Stimulated activated CD4-positive, alpha-beta T cell treated with anti-CD3 and anti-CD28 coated beads, Interleukin-12 subunit alpha, Interleukin-12 subunit beta, amount 100 ng/mL, for 24 hours (primary cell): Measurements from ENCODE around the gene TACC2.
"Not testable (repeated sequence)": the region's sequence is repeated elsewhere in the genome, so short reads cannot be mapped to it uniquely, and the experiment has no call there.

Experiments
- DNase-seq, 2 experiments: peaks; one replicate each; pipeline ENCODE4 v3.0.0-alpha.2; 2020; ENCODE audit warnings: low read depth in 2 of 2

TACC2 gene

DNA sequence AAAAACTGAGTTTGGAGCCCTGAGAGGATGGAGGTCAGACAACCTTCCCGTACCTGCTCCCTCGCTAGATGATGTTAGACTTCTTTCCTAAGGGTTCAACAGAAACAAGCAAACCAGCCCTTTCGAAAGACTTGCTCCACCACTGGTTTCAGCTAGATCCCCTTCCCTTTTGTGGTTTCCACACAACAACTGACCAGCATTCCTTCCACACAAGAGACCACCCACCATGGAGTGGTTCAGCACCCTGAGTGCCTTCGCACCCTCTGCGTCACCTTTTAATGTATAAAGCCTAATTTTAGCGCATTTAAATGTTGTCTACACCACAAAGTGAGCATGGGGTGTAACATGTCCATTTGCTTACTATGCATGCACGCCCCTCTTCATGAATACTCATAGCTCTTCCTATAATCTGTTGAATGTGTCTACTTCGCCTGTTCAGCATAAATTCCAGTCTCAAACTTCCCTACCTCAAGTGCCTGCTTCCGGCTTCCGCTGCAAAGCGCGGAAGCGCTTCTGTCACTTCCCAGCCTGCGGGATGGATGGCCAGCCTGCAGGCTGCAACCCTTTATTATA lies 69.0 kb downstream of the TACC2 start:
- DNase-seq: no peak

DNA sequence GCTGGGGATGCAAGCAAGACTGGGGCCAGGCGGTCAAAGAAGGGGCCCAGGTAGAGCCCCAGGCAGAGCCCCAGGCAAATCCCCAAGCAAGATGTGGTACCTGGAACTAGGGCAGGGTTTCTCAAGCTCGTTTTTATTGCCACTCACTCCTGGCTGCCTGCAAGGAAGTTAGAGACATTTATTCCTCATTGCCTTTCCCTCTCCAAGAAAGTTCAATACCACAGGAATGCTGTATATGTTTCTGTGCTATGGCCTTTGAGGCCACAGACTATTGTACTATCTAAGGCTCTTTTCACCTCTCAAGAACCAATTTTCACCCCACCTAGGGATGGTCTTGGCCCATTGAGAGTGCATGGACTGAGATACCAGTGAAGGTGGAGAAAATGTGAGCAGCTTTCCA lies 71.3 kb downstream of the TACC2 start:
- no peak for DNase-seq

DNA sequence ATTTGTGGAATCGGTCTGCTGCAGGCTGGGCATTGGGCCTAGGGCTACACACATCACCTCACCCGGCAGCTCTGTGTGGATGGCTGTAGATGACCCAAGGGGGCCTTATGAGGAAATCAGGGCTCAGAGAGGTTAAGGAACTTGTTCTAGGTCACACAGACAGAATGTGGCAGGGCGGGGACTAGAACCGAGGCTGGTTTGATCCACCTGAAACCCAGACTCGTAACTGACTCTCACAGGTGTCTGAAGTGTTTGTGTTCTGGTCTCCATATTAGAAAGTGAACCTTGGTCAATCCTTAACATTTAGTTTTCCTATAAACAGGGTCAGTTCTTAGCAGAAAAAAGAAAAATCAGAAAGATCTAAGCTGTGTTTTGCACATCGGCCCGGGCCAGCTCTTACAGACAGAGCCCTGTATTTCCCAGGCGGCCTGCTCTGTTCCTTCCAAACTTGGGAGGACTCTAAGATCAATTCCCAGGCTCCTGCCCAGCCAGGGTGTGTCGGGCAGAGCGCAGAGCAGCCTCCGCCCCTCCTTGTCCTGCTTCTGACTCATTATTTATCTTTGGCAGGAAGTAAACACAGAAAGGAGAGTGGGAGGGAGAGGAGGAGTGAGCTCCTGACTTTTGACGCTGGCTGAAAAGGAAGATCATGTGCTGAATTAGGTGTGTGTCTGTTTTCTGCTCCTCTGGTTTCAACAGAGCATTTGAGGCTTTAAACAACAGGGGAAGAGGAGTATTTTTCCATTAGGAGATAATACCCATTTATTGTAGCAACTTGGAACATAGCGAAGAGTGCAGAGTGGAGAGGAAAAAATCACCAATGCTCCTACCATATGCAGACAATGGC lies 74.1 kb downstream of the TACC2 start:
- DNase-seq: no peak

DNA sequence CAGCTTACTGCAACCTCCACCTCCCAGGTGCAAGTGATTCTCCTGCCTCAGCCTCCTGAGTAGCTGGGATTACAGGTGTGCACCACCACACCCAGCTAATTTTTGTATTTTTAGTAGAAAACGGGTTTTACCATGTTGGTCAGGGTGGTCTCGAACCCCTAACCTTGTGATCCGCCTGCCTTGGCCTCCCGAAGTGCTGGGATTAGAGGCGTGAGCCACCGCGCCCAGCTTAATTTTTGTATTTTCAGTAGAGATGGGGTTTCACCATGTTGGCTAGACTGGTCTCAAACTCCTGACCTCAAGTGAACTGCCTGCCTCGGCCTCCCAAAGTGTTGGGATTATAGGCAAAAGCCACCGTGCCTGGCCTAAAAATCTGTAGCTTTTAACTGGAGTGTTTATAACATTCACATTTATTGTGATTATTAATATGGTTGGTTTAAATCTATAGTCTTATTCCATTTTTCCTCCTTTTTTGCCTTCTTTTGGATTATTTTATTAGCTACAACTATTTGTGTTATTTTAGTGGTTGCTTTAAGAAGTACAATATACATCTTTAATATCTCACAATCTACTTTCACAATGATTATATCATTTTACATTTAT lies 77.5 kb downstream of the TACC2 start:
- not testable (repeated sequence) for DNase-seq

DNA sequence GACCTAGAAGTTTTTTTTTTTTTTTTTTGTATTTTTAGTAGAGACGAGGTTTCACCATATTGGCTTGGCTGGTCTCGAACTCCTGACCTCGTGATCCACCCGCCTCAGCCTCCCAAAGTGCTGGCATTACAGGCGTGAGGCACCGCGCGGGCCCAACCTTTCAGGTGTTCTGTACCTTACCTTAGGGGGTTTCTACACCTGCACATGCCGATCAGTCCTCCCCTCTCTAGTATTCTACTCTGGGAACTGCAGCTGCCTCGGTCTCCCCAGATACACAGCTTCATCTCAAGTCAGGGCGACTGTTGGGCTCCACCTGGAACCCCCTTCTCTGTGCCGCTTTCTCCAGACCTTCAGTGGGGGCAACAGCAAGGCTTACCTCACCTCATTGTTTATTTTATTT lies 79.9 kb downstream of the TACC2 start:
- DNase-seq: no peak

DNA sequence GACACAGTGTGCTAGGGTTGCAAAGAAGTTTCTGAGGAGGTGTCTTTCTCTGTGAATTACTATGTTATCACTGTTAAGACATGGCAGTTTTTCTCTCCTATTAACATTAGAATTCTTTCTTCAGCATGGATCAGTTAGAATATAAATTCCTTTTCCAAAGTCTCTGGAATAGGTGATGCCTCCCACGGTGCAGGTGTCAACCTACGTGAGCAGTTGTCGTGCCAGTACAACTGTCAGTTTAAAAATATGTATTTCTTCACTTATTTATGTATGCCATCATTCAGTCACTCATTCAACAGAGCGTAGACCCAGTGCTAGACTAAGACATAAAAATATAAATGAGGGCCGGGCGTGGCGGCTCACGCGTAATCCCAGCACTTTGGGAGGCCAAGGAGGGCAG lies 83.5 kb downstream of the TACC2 start:
- DNase-seq: no peak

DNA sequence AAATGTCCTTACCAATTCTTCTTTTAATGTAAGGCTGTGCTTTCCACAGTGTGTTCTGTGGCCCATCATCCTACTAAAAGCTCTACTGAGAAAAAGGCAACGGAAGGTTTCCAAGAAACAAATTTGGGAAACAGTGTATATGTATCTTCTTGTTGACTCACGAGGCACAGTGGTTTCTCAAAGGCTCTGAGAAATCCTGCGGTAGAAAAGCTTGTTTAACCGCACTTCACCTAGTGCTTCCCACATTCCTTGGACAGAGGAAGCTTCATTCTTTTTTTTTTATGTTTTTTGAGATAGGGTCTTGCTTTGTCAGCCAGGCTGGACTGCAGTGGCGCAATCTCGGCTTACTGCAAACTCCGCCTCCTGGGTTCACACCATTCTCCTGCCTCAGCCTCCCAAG lies 84.5 kb downstream of the TACC2 start:
- DNase-seq: no peak

DNA sequence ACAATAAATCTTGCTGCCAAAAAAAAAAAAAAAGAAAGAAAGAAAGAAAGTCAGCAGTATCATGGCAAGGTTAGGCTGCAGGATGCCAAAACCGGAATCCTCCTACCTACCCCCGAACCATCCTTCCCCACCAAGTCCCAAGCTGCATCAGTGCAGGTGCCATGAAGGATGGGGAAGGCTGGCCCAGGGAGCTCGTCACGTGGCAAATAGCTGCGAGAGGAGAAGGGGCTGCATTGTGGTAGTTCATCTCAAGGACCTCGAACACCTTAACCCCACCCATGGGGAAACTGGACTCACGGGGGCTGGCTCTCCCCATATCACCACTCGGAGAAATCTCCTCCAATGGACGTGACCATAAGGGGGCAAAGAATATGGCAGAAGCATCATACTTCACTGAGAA lies 86.2 kb downstream of the TACC2 start:
- DNase-seq: no peak

DNA sequence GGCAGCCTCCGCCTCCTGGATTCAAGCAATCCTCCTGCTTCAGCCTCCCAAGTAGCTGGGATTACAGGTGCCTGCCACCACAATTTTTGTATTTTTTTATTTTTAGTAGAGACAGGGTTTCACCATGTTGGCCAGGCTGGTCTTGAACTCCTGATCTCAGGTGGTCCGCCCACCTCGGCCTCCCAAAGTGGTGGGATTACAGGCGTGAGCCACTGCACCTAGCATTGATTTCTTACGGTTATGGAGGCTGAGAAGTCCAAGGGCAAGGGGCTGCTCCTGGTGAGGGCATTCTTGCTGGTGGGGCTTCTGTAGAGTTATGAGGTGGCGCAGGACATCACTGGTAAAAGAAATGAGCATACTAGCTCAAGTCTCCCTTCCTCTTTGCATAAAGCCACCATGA lies 86.9 kb downstream of the TACC2 start:
- DNase-seq: not testable (repeated sequence)

DNA sequence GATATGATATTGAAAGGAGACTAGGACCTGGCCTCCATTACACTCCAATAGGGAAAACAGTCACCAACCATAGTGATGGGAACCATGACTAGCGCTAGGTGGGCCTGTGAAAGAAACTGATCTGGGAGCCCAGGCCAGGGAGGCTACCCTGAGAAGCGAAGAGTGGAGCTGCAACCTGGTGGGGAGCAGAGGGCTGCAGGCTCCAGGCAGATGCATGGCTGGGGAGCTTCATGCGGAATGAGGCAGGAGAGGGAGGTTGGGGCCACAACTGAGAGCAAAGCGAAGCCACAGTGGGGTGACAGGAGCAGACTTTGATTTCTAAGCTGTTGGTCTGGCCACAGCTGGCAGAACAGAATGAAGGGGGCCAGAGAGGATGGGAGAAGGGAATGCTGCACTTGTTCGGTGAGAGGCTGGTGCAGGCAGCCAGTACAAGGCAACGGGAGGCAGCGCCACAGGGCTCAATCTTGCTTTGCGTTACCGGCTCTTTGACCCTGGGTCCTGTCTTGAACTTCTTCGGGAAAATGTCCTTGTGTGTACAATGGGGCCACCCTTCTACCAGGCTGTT lies 88.4 kb downstream of the TACC2 start:
- DNase-seq: no peak

DNA sequence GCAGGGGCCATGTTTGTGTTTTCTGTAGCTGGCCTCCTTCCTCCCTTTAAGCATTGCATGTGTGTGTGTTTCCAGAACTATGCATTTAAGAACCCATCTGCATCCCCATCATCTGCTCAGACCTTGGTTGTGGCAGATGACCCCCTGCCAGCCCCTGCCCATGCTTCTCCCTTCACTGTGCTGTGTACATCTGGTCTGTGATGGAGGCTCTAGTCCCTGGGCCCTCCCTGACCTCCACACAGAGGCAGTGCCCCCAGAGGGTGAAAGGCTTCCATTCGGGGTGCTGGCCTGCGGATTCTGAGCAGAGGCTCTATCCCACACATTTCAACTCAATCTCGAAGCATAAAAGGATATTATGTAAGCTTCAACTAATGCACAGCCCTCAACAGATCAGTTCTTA lies 89.4 kb downstream of the TACC2 start:
- DNase-seq: no peak

DNA sequence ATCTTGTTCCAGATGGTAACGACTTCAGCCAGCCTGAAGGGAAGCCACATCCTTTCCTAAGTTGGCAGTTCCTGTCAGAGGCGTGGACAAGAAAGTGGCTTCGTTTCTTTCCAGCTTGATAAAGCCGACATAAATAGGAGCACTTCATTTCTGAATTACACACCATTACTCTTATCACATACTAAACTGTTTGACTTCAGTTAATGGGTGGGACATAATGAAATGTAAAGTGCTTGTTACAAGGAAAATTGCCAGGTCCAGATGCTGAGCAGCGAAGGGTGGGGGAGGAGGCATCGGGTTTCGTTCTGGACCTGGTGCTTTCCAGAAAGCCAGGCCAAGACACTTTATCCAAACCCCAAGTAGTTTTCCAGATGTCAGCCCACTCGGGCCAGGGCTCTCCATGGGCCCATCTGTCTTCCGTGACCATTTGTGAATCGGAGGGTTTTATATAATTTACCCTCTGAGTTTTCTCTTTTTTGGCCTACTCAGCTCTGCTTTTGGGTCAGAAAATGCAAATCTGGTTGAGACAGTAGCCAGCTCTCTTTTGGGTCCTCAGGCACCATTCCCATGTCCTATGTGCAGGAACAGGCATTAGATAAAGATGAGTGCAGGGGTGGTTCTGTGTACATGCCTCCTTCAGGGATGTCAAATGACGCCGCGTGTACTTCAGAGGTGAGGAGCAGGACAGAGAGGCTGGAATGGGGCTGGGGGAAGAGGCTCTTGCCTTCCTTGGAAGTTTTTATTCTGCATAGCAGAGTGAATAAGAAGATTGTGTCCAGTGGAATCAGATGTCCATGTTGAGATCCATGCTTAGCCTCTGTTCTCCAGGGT lies 90.2 kb downstream of the TACC2 start:
- no peak for DNase-seq

DNA sequence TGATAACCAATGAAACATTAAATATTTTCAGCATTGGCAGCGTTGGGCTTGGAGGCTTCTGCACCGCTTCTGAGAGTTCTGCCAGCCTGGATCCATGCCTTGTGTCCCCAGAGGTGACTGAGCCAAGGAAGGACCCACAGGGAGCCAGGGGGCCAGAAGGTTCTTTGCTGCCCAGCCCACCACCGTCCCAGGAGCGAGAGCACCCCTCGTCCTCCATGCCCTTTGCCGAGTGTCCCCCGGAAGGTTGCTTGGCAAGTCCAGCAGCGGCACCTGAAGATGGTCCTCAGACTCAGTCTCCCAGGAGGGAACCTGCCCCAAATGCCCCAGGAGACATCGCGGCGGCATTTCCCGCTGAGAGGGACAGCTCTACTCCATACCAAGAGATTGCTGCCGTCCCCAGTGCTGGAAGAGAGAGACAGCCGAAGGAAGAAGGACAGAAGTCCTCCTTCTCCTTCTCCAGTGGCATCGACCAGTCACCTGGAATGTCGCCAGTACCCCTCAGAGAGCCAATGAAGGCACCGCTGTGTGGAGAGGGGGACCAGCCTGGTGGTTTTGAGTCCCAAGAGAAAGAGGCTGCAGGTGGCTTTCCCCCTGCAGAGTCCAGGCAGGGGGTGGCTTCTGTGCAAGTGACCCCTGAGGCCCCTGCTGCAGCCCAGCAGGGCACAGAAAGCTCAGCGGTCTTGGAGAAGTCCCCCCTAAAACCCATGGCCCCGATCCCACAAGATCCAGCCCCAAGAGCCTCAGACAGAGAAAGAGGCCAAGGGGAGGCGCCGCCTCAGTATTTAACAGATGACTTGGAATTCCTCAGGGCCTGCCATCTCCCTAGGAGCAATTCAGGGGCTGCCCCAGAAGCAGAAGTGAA lies 93.9 kb downstream of the TACC2 start:
- DNase-seq: no peak

DNA sequence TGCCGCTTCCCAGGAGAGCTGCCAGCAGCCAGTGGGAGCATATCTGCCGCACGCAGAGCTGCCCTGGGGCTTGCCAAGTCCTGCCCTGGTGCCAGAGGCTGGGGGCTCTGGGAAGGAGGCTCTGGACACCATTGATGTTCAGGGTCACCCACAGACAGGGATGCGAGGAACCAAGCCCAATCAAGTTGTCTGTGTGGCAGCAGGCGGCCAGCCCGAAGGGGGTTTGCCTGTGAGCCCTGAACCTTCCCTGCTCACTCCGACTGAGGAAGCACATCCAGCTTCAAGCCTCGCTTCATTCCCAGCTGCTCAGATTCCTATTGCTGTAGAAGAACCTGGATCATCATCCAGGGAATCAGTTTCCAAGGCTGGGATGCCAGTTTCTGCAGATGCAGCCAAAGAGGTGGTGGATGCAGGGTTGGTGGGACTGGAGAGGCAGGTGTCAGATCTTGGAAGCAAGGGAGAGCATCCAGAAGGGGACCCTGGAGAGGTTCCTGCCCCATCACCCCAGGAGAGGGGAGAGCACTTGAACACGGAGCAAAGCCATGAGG lies 94.6 kb downstream of the TACC2 start:
- DNase-seq: no peak

DNA sequence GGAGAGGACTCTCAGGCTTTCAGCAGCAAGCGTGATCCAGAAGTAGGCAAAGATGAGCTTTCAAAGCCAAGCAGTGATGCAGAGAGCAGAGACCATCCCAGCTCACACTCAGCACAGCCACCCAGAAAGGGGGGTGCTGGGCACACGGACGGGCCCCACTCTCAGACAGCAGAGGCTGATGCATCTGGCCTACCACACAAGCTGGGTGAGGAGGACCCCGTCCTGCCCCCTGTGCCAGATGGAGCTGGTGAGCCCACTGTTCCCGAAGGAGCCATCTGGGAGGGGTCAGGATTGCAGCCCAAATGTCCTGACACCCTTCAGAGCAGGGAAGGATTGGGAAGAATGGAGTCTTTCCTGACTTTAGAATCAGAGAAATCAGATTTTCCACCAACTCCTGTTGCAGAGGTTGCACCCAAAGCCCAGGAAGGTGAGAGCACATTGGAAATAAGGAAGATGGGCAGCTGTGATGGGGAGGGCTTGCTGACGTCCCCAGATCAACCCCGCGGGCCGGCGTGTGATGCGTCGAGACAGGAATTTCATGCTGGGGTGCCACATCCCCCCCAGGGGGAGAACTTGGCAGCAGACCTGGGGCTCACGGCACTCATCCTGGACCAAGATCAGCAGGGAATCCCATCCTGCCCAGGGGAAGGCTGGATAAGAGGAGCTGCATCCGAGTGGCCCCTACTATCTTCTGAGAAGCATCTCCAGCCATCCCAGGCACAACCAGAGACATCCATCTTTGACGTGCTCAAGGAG lies 95.5 kb downstream of the TACC2 start:
- no peak for DNase-seq

DNA sequence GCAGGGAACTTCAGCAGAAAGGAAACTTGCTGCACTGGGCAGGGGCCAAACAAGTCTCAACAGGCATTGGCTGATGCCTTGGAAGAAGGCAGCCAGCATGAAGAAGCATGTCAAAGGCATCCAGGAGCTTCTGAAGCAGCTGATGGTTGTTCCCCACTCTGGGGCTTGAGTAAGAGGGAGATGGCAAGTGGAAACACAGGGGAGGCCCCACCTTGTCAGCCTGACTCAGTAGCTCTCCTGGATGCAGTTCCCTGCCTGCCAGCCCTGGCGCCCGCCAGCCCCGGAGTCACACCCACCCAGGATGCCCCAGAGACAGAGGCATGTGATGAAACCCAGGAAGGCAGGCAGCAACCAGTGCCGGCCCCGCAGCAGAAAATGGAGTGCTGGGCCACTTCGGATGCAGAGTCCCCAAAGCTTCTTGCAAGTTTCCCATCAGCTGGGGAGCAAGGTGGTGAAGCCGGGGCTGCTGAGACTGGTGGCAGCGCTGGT lies 96.5 kb downstream of the TACC2 start:
- no peak for DNase-seq

DNA sequence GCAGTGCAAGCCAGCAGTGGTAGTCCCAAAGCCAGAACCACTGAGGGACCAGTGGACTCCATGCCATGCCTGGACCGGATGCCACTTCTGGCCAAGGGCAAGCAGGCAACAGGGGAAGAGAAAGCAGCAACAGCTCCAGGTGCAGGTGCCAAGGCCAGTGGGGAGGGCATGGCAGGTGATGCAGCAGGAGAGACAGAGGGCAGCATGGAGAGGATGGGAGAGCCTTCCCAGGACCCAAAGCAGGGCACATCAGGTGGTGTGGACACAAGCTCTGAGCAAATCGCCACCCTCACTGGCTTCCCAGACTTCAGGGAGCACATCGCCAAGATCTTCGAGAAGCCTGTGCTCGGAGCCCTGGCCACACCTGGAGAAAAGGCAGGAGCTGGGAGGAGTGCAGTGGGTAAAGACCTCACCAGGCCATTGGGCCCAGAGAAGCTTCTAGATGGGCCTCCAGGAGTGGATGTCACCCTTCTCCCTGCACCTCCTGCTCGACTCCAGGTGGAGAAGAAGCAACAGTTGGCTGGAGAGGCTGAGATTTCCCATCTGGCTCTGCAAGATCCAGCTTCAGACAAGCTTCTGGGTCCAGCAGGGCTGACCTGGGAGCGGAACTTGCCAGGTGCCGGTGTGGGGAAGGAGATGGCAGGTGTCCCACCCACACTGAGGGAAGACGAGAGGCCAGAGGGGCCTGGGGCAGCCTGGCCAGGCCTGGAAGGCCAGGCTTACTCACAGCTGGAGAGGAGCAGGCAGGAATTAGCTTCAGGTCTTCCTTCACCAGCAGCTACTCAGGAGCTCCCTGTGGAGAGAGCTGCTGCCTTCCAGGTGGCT lies 97.7 kb downstream of the TACC2 start:
- DNase-seq: no peak

DNA sequence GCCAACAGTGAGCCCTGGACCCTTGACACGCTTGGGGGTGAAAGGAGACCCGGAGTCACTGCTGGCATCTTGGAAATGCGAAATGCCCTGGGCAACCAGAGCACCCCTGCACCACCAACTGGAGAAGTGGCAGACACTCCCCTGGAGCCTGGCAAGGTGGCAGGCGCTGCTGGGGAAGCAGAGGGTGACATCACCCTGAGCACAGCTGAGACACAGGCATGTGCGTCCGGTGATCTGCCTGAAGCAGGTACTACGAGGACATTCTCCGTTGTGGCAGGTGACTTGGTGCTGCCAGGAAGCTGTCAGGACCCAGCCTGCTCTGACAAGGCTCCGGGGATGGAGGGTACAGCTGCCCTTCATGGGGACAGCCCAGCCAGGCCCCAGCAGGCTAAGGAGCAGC lies 98.5 kb downstream of the TACC2 start:
- no peak for DNase-seq
